ENCODE results near the gene TAF11. TPM values are rescaled to one million over a fixed set of nuclear protein-coding genes. Genes with fewer than 3 reads are reported as not detected.
"Not testable (repeated sequence)": the region's sequence is repeated elsewhere in the genome, so short reads cannot be mapped to it uniquely, and the experiment has no call there.

TAF11 gene
- total RNA-seq, 2 experiments from 2014 or later = 30.1 to 41.5 TPM

DNA sequence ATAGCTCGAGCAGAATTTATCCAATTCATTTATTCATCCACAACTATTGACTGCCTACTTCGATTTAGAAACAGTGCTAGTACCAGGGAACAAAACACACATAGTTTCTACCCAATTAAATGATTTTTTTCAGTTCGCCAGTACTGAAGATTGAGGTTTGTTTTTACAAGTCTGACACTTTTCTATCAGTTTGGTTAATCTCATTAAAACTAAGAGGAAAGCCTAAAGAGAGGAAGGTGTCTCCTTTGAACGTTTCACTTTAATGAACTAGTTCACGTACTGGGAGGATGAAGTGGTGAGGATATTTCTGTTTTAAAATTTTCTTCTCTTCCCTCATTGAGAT, 643 bp upstream of the TAF11 start:
- ChIA-PET POLR2A (interaction anchor here (0.6 to 1.5 kb wide), 6 partner anchors 10 to 458 kb away, joined by 3 to 4 read pairs (median 4); no protein-coding TSS in a partner anchor), CTCF (ENCODE audit: unreplicated experiment) (interaction anchor here (0.6 kb wide), 1 partner anchor 1429 kb away, joined by 4 read pairs; no protein-coding TSS in a partner anchor)
- H3K4me1 ChIP-seq (ENCODE audit: insufficient read depth, low read length, poor library complexity, severe bottlenecking) = peaks cover 23% of the 10 kb centered on the region
- peak overlapping the region; percentile 92 for H2AFZ ChIP-seq (ENCODE audit: low read length)
- DNase-seq (ENCODE audit: low spot score) = peak; percentile 5
- H3K27ac ChIP-seq (ENCODE audit: low read depth, low read length, poor library complexity, severe bottlenecking) = peak overlapping the region; percentile 47
- intact Hi-C loops (cut with micrococcal nuclease; ENCODE audit: unreplicated experiment) = loop anchor here (5.0 to 10.0 kb wide), 2 partner anchors 131 to 214 kb away; partner anchors contain the start of gene SNRPC
- H3K4me2 ChIP-seq (ENCODE audit: low read length) = peak overlapping the region; percentile 81
- no peaks in the 10 kb centered on the region for H3K9me3 ChIP-seq (ENCODE audit: low read length)
- H3K36me3 ChIP-seq (ENCODE audit: insufficient read depth, low read length) = peaks cover 15% of the 10 kb centered on the region
- H3K79me2 ChIP-seq (ENCODE audit: insufficient read depth, low read depth, low read length) = peaks cover 30% of the 10 kb centered on the region
- no peak for TF ChIP-seq EZH2phosphoT487 (IDR thresholded peaks at IDR 0.05; ENCODE audit: borderline replicate concordance, low read depth, low read length)
- TF ChIP-seq, protein P1, sequence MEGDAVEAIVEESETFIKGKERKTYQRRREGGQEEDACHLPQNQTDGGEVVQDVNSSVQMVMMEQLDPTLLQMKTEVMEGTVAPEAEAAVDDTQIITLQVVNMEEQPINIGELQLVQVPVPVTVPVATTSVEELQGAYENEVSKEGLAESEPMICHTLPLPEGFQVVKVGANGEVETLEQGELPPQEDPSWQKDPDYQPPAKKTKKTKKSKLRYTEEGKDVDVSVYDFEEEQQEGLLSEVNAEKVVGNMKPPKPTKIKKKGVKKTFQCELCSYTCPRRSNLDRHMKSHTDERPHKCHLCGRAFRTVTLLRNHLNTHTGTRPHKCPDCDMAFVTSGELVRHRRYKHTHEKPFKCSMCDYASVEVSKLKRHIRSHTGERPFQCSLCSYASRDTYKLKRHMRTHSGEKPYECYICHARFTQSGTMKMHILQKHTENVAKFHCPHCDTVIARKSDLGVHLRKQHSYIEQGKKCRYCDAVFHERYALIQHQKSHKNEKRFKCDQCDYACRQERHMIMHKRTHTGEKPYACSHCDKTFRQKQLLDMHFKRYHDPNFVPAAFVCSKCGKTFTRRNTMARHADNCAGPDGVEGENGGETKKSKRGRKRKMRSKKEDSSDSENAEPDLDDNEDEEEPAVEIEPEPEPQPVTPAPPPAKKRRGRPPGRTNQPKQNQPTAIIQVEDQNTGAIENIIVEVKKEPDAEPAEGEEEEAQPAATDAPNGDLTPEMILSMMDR (conservative IDR thresholded peaks at IDR 0.05; ENCODE audit: low read length) = no peak
- peak overlapping the region; percentile 97 for H3K4me3 ChIP-seq (ENCODE audit: low read depth, low read length, poor library complexity, severe bottlenecking)
- H4K20me1 ChIP-seq (ENCODE audit: insufficient read depth, low read length) = no peaks in the 10 kb centered on the region
- no peaks in the 10 kb centered on the region for H3K9me2 ChIP-seq (ENCODE audit: insufficient read depth, low read length)
- BruUV-seq (replicated peaks) = no TSS peak

DNA sequence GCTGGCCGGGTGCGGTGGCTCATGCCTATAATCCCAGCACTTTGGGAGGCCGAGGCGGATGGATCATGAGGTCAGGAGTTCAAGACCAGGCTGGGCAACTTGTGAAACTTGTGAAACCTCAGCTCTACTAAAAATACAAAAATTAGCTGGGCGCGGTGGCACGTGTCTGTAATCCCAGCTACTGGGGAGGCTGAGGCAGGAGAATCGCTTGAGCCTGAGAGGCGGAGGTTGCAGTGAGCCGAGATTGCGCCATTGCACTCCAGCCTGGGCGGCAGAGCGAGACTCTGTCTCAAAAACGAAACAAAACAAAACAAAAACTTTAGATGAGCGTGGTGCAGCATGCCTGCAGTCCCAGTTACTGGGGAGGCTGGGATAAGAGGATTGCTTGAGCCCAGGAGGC, 2.0 kb downstream of the TAF11 start:
- H3K4me2 ChIP-seq (ENCODE audit: low read length); H3K9me3 ChIP-seq (ENCODE audit: low read length); H2AFZ ChIP-seq (ENCODE audit: low read length); H3K9me2 ChIP-seq (ENCODE audit: insufficient read depth, low read length); H4K20me1 ChIP-seq (ENCODE audit: insufficient read depth, low read length); BruUV-seq (replicated peaks); H3K4me3 ChIP-seq (ENCODE audit: low read depth, low read length, poor library complexity, severe bottlenecking); H3K27ac ChIP-seq (ENCODE audit: low read depth, low read length, poor library complexity, severe bottlenecking); DNase-seq (ENCODE audit: low spot score); CTCF ChIA-PET (ENCODE audit: unreplicated experiment): not testable (repeated sequence)
- Histone ChIP-seq H3K36me3 (ENCODE audit: insufficient read depth, low read length) (peaks cover 23% of the 10 kb centered on the region), H3K4me1 (ENCODE audit: insufficient read depth, low read length, poor library complexity, severe bottlenecking) (peaks cover 18% of the 10 kb centered on the region), H3K79me2 (ENCODE audit: insufficient read depth, low read depth, low read length) (peaks cover 34% of the 10 kb centered on the region)
- POLR2A ChIA-PET = interaction anchor here (1.1 kb wide), 1 partner anchor 12 kb away, joined by 3 read pairs; no protein-coding TSS in a partner anchor
- intact Hi-C loops (cut with micrococcal nuclease; ENCODE audit: unreplicated experiment) = loop anchor here (5.0 to 10.0 kb wide), 2 partner anchors 129 to 211 kb away; partner anchors contain the start of gene SNRPC

DNA sequence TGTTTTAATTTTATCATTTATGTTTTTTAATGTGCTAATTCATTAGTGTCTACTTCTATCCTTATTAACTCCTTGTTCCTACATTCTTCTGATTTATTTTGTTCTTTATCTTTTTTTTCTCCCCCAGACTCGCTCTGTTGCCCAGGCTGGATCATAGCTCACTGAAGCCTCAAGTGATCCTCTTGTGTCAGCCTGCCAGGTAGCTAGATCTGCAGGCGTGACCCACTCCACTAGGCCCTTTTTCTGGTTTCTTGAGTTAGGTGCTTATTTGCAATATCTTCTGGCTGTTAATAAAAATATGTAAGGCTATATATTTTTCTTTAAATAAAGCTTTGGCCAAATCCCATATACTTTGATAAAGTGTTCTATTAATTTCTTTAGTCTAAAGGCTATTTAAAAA, 2.8 kb downstream of the TAF11 start:
- TF ChIP-seq EZH2phosphoT487 (IDR thresholded peaks at IDR 0.05; ENCODE audit: borderline replicate concordance, low read depth, low read length) = no peak
- TF ChIP-seq, protein P1 (conservative IDR thresholded peaks at IDR 0.05; ENCODE audit: low read length) = no peak
- intact Hi-C loops (cut with micrococcal nuclease; ENCODE audit: unreplicated experiment) = loop anchor here (5.0 to 10.0 kb wide), 2 partner anchors 128 to 210 kb away; partner anchors contain the start of gene SNRPC
- peaks cover 34% of the 10 kb centered on the region for H3K79me2 ChIP-seq (ENCODE audit: insufficient read depth, low read depth, low read length)
- no peaks in the 10 kb centered on the region; the same call in 1 of the 2 replicates for H4K20me1 ChIP-seq (ENCODE audit: insufficient read depth, low read length)
- CTCF ChIA-PET (ENCODE audit: unreplicated experiment) = no interaction called here
- no peak overlapping the region for H3K4me2 ChIP-seq (ENCODE audit: low read length)
- peaks cover 32% of the 10 kb centered on the region for H3K36me3 ChIP-seq (ENCODE audit: insufficient read depth, low read length)
- H3K4me3 ChIP-seq (ENCODE audit: low read depth, low read length, poor library complexity, severe bottlenecking) = no peak overlapping the region
- POLR2A ChIA-PET = interaction anchor here (1.1 kb wide), 1 partner anchor 12 kb away, joined by 3 read pairs; no protein-coding TSS in a partner anchor
- H3K9me3 ChIP-seq (ENCODE audit: low read length) = no peaks in the 10 kb centered on the region
- DNase-seq (ENCODE audit: low spot score) = no peak
- no peak overlapping the region for H2AFZ ChIP-seq (ENCODE audit: low read length)
- peaks cover 10% of the 10 kb centered on the region for H3K4me1 ChIP-seq (ENCODE audit: insufficient read depth, low read length, poor library complexity, severe bottlenecking)
- BruUV-seq (replicated peaks) = no TSS peak
- no peak overlapping the region for H3K27ac ChIP-seq (ENCODE audit: low read depth, low read length, poor library complexity, severe bottlenecking)
- H3K9me2 ChIP-seq (ENCODE audit: insufficient read depth, low read length) = no peaks in the 10 kb centered on the region

DNA sequence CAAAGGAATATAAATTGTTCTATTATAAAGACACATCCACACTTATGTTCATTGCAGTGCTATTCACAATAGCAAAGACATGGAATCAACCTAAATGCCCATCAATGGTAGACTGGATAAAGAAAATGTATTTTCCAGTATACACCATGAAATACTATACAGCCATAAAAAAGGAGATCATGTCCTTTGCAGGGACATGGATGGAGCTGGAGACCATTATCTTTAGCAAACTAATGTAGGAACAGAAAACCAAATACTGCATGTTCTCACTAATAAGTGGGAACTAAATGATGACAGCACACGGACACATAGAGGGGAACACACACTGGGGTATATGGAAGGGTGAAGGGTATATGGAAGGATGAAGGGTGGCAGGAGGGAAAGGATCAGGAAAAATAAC, 3.8 kb downstream of the TAF11 start:
- H3K4me2 ChIP-seq (ENCODE audit: low read length); H3K4me1 ChIP-seq (ENCODE audit: insufficient read depth, low read length, poor library complexity, severe bottlenecking); POLR2A ChIA-PET; H4K20me1 ChIP-seq (ENCODE audit: insufficient read depth, low read length); H2AFZ ChIP-seq (ENCODE audit: low read length); CTCF ChIA-PET (ENCODE audit: unreplicated experiment); H3K9me3 ChIP-seq (ENCODE audit: low read length); H3K9me2 ChIP-seq (ENCODE audit: insufficient read depth, low read length); H3K27ac ChIP-seq (ENCODE audit: low read depth, low read length, poor library complexity, severe bottlenecking); H3K4me3 ChIP-seq (ENCODE audit: low read depth, low read length, poor library complexity, severe bottlenecking); BruUV-seq (replicated peaks); DNase-seq (ENCODE audit: low spot score): not testable (repeated sequence)
- intact Hi-C loops (cut with micrococcal nuclease; ENCODE audit: unreplicated experiment) = loop anchor here (10.0 kb wide), 1 partner anchor 209 kb away; no protein-coding TSS in a partner anchor
- Histone ChIP-seq H3K79me2 (ENCODE audit: insufficient read depth, low read depth, low read length) (peaks cover 34% of the 10 kb centered on the region), H3K36me3 (ENCODE audit: insufficient read depth, low read length) (peaks cover 38% of the 10 kb centered on the region)
